GM18511 (cell line): ENCODE results near the gene SGPP1.
"Not testable (repeated sequence)": the region's sequence is repeated elsewhere in the genome, so short reads cannot be mapped to it uniquely, and the experiment has no call there.

ENCODE experiments used
- ATAC-seq: cut with Tn5 transposase; IDR thresholded peaks from one replicate; pipeline ENCODE4 v1.9.1; 2021; ENCODE audit warnings: mild to moderate bottlenecking, moderate library complexity; ENCODE audit not compliant: unreplicated experiment

Gene SGPP1, protein sequence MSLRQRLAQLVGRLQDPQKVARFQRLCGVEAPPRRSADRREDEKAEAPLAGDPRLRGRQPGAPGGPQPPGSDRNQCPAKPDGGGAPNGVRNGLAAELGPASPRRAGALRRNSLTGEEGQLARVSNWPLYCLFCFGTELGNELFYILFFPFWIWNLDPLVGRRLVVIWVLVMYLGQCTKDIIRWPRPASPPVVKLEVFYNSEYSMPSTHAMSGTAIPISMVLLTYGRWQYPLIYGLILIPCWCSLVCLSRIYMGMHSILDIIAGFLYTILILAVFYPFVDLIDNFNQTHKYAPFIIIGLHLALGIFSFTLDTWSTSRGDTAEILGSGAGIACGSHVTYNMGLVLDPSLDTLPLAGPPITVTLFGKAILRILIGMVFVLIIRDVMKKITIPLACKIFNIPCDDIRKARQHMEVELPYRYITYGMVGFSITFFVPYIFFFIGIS

DNA sequence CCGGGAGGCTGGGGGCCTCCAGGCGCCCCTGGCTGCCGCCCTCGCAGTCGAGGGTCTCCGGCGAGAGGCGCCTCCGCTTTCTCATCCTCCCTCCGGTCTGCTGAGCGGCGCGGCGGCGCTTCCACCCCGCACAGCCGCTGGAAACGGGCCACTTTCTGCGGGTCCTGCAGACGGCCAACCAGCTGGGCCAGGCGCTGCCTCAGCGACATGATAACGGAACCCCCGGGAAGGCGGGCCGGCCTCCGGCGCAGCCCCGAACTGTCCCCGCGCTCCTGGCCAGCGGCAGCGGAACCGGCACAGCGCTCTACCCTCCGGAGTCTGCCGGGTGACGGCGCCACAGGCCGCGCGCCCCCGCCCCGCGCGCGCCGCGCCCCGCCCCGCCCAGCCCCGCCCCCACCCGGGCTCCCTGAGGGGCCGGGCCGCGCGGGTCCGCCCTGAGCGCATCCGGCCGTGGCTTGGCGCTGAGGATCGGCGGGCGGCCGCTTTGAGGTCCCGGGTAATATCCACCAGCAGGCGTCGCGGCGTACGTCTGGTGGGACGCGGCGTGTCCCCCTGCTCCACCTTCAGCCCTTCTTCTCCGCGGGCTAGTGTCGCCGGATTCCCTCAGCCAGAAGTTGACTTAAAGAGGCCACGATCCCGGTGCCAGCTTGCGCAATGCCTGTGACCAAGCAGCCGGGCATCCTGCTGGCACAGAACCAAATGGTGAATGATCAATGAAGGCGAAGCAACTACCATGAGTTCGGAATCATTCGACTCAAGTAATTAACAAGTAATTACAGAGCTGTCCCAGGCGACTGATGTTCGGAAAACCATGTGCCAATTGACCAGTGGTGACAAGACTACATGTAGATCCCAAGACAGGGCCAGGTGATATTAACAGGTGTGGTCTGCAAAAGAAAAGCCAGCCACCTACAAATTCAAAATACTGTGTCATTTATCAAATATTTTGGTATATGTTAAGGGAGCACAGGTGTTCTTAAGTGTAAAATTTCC, at the start of gene SGPP1:
SGPP1 (minus strand) TSS at position 330 of the 993 bp plus-strand sequence; CDS start at position 209, 121 bp downstream.
- ATAC-seq, result peak; percentile 83

DNA sequence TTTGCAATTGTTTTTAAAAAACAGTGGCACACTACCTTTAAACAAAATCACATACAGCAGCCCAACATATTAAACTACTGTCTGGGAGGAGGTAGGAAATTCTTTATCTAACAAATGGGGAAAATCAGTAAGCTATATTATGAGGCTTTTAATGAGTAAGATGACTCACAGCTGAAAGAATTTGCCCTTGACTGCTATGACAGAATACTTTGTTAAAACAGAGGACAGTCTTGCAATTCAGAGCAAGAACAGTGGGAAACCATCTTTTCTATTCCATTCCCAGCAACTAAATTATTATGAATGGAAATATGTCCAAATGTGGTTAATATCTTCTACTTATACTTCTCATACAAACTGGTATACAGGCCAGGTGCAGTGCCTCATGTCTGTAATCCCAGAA, 49.2 kb upstream of the SGPP1 start:
- no peak for ATAC-seq

DNA sequence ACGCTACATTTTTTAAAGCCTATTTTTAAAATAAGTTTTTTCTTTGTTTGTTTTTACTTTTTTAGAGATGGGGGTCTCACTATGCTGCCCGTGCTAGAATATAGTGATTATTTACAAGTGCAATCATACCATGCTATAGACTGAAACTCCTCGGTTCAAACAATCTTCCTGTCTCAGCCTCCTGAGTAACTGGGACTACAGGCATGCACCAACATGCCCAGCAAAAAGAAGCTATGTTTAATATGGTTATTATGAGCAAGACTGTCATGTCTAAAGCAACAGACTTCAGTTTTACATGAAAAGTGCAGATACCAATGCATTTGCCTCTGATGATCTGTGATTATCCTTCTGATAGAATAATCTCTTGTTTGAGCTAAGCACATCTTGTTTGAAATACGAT, 45.6 kb upstream of the SGPP1 start:
- ATAC-seq, result no peak

DNA sequence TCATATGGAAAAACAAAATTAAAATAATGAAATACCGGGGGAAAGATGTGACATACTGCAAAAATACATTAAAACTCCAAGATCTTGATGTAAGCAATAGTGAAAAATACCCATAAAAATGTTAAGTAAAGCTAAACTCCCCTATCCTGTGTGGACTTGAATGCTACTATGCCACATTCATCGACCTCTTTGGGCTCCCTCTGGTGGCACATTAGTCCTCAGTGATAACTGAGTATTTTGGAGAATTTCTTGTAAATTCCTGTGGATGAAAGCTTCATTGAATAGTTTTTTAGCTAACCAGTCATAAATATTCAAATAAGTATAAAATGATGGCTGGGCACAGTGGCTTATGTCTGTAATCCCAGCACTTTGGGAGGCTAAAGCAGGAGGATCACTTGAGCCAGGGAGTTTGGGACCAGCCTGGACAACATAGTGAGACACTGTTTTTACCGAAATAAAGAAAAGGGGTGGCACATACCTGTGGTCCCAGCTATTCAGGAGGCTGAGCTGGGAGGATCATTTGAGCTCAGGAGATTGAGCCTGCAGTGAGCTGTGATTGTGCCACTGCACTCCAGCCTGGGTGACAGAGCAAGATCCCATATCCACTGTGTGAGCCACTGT, 42.4 kb upstream of the SGPP1 start:
- ATAC-seq, result peak; percentile 76

DNA sequence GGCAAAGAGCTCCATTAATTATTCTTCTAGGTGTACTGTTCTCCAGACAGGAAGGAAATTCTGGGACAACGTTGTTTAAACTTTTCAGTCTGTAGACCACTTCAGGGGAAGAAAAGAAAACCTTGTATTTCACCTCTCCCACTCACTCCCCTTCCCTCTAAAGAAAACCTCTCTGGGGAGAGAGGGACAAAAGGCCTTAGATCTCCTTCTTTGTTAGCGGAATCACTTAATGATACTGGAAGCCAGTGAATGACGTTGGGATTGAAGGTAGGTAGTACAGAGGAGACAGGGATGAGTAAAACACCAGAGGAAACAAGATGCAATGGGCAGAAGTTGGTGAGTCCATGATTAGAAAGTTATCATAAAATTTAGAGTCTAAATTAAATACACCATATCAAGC, 38.7 kb upstream of the SGPP1 start:
- ATAC-seq, result no peak

DNA sequence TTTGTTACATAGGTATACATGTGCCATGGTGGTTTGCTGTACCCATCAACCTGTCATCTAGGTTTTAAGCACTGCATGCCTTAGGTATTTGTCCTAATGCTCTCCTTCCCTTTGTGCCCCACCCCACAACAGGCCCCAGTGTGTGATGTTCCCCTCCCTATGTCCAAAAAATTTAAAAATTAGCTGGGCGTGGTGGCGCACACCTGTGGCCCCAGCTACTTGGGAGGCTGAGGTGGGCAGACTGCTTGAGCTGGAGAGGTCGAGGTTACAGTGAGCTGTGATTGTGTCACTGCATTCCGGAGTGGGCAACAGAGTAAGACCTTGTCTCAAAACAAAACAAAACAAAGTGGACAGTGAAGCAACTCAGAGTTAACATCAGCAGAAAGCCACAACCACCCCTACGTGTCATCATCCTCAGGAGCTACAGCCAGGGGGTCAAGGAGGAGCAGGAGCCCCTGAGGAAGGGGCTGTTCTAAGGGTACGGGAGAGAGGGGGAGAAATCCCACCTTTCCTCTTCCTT, 36.8 kb upstream of the SGPP1 start:
- ATAC-seq, result no peak

DNA sequence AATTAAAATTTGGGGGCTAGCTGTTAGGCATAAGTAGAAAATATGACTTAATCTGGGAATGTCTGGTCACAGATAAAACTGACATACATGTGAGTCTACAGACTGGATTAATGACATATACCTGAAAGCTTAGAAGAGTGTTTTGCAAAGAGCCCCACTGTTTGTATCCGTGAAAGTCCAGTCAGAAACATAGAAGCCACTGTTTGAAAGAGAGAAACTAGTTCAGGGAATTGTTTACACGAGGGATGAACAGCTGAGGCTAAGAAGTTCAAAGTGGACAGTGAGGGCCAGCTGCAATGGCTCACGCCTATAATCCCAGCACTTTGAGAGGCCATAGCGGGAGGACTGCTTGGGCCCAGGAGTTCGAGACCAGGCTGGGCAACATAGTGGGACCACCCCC, 36.2 kb upstream of the SGPP1 start:
- no peak for ATAC-seq

DNA sequence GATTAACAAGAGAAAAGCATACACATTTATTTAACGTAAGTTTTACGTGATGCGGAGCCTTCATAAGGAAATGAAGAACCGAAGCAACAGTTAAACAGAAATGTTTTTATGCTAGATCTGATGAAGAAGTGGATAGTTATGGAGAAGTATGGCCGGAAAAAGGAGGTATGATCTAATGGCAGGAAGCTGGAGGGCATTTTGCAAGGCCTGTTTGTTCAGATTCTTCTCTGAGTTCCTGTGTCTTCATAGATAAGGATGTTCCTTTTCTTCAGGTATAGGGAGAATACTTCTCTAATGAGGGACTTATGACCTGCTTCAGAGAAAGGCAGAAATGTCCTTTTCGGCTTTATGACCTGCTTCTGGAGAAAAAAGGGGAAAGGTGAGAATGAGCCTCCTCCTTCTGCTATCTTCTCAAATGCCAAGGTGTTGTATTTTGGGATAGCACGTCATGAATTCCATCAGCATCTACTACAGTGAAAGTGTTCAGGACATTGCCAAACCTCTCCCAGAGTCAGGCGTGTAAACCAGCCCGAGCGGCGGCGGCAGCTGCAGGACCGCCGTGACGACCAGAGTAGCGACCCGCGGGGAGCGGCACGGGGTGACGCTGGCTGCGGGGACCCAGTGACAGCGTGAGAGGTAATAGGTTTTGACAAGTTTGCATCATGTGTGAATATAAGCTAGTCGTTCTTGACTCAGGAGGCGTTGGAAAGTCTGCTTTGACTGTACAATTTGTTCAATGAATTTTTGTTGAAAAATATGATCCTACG, 33.7 kb upstream of the SGPP1 start:
- no peak for ATAC-seq

DNA sequence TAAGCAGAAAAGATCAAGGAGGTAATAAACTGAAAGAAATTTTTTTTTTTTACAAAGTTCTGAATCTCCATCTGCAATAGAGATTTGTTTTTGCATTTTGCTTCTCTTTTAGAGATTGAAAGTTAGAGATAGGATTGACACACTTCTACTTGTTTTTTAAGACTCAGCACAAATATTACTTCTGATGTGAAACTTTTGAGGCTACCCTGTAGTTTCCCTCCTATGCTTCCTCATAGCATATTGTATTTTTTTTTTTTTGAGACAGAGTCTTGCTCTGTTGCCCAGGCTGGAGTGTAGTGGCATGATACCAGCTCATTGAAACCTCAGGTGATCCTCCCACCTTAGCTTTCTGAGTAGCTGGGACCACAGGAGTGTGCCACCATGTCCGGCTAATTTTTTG, 32.1 kb upstream of the SGPP1 start:
- ATAC-seq, result peak; percentile 77

DNA sequence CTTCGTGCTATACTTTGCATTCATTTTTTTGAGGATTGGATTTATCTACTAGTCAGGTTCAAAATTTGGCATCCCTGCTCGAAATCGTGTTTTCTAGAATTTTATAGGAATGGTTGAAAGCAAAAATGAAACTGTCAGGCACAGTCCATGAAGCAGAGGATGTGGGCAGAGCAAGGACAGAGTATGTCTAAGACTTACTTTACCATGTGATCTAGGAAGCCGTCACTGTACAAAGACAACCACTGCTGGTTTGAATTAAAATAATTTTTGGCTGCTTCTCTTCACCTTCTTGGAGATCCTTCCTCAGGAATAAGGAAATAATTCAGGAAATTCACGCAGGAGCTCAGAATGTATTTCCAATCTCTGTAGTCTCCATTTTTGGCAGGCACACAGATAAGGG, 31.6 kb upstream of the SGPP1 start:
- peak; percentile 92 for ATAC-seq

DNA sequence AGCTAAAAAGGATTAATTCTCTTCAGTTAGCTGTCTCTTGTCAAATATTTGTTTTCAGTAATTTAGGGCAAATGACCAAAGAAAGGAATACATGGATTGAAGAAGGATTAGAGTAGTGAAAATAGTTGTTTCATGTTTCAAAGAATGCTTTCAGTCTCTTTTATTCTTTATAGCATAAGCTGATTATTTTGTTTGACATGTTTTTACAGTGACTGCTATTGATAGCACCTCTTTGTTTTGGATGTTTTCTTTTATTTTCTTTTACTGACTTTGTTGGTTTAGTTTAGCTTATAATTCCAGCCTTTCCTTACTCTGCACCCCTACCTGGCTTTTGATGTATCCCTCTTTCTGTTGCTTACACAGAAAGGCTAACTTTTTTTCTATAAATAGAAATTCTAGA, 29.3 kb upstream of the SGPP1 start:
- no peak for ATAC-seq

DNA sequence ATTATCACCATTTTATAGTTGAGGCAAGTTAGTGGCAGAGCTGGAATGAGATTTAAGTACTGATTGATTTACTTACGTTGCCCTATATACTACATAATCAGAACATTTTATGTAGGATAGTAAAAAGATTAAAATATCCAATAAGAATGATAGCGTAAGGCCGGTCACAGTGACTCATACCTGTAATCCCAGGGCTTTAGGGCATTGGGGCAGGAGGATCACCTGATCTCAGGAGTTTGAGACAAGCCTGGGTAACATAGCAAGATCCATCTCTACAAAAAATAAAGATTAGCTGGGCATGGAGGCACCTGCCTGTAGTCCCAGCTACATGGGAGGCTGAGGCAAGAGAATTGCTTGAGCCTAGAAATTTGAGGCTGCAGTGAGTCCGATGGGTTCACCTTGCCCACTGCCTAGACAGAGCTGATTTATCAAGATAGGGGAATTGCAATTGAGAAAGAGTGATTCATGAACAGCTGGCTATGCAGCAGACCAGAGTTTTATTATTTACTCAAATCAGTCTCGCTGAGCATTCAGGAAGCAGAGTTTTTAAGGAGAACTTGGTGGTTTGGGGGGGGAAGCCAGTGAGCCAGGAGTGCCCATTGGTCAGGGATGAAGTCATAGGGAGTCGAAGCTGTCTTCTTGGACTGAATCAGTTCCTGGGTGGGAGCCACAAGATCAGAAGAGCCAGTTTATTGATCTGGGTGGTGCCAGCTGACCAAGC, 24.7 kb upstream of the SGPP1 start:
- no peak for ATAC-seq

DNA sequence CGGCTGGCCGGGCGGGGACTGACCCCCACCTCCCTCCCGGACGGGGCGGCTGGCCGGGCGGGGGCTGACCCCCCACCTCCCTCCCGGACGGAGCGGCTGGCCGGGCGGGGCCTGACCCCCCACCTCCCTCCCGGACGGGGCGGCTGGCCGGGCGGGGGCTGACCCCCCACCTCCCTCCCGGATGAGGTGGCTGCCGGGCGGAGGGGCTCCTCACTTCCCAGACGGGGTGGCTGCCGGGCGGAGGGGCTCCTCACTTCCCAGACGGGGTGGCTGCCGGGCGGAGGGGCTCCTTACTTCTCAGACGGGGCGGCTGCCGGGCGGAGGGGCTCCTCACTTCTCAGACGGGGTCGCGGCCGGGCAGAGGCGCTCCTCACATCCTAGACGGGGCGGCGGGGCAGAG, 23.2 kb upstream of the SGPP1 start:
- ATAC-seq, result not testable (repeated sequence)

DNA sequence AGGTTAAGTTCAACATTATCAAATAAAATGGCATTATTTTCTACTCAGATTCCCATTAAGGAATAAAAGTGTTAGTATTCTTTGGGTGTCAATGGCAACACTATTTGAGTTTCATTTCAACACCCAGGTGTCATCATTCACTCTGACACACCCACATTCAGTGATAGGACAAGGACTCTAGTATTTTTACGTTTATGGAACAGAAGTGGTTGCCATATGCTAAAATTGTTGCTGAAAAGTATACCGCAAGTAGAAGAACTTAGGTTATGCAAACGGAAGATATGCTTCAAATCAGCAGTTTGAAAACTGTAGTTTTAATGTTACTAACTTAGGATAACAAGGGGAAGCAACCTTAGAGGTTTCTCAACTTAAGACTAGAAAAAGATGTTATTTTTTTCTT, 20.0 kb upstream of the SGPP1 start:
- ATAC-seq, result no peak

DNA sequence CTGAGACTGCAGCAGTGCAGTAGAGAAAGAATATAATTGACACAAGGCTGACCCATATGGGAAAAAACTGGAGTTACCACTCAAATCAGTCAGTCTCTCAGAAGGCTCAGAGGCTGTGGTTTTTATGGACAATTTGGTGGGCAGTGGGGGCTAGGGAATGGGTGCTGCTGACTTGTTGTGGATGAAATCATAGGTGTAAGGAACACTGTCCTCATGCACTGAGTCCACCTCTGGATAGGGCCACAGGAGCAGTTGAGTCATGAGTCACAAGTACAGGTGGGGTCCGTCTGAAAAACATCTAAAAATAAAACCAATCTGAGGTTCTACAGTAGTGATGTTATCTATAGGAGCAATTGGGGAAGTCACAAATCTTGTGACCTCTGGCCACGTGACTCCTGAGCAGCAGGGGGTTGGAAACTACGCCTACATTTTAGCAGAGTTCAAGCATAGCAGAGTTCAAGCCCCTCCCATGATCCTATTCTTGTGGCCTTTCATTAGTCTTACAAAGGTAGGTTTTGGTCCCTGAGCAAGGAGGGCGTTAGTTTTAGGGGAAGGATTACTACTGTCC, 18.1 kb upstream of the SGPP1 start:
- ATAC-seq, result peak; percentile 83

DNA sequence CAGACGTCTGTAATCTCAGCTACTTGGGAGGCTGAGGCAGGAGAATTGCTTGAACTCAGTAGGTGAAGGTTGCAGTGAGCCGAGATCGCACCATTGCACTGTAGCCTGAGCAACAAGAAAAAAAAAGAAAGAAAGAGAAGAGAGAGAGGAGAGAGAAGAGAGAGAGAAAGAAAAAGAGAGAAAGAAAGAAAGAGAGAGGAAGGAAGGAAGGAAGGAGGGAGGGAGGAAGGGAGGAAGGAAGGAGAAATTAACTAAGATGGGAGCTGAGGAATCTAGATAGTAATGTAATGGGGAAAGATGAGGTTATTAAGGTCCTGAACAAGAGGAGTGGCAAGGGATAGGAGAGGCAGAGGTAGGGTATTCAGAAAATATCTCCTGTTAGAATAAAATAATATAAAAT, 17.4 kb upstream of the SGPP1 start:
- ATAC-seq, result no peak

DNA sequence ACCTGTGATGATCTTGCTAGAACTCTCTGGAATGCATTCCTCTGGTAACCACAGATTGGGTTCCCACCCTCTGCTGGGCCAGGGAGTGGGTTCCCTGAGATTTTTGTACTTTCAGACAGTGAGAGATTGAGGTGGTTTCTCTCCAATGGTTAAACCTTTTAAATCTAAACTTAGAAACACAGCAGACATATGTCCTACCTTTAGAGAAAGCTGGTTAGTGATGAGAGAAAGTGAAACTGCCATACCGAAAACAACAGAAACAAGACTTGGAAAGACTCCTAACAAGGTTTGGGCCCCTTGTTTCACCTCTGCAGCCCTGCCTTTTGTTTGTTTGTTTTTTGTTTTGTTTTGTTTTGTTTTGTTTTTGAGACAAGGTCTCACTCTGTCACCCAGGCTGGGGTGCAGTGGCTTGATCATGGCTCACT, 9.7 kb upstream of the SGPP1 start:
- ATAC-seq, result peak; percentile 97

DNA sequence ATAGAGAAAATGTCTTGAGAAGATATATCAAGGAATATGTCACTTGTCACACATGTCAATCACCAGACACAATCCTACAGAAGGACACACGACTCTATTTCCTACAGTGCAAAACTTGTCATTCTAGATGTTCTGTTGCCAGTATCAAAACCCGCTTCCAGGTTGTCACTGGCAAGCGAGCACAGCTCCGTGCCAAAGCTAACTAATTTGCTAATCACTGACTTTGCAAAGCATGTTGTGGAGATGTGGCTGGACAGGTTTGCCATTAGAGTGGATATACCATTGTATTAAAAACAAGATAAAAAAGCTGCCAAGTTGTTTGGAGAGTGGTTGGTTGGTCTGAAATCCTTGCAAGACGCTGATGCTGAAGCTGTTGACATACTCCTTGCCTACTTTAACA, 7.9 kb upstream of the SGPP1 start:
- no peak for ATAC-seq

DNA sequence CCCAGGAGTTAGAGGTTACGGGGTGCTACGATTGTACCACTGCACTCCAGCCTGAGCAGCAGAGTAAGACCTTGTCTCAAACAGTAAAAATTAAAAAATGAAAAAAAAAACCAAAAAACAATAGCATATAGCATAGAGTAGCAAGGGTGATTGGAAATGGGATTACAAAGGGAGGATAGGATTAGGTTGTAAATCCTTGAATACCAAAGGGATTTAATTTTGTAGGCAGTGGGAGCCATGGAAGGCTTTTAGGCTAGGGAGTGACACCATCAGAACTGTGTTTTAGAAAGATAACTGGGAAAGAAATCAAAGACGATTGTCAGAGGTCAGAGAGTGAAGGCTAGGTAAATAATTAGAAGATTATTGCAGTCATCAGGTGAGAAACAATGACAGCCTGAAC, 2.8 kb upstream of the SGPP1 start:
- no peak for ATAC-seq
